Panc1 (cell line): ENCODE data around the gene ANKRD13D. TPM values are rescaled to one million over a fixed set of nuclear protein-coding genes. Genes with fewer than 3 reads are reported as not detected.

ENCODE experiments used
- ATAC-seq: fragments of 200-7000 bp; cut with Tn5 transposase; 2 replicates; pipeline ENCODE4 v1.9.1; 2020; ENCODE audit warnings: mild to moderate bottlenecking, moderate library complexity
- BruUV-seq: library from RNA; stranded (reverse); fragments of 400-500 nt; replicated peaks from 2 replicates; lab custom pipeline; 2021; lab: Mats Ljungman, UMichigan
- CTCF ChIA-PET: fragments of 300-600 bp; sonication (Branson Sonifier 250); formaldehyde crosslinking; loops from one replicate; lab custom pipeline; 2022; ENCODE audit warnings: antibody characterized with exemption; lab: Charles Lee
- POLR2A ChIA-PET: fragments of 300-600 bp; sonication (Branson Sonifier 250); formaldehyde crosslinking; loops from one replicate; lab custom pipeline; 2022; ENCODE audit warnings: antibody characterized with exemption; lab: Charles Lee
- DNase-seq: peaks from one replicate; pipeline ENCODE4 v3.0.0-alpha.2; 2010; ENCODE audit warnings: low read depth, low spot score
- H3K27ac ChIP-seq: 2 replicates; pipeline ENCODE4 v1.5.1; 2011; ENCODE audit warnings: mild to moderate bottlenecking, low read length, inconsistent platforms
- H3K27me3 ChIP-seq: fragments of 200-500 bp; sonication (Bioruptor generic); 2 replicates; pipeline ENCODE4 v1.6.0; 2014; ENCODE audit warnings: low read length, inconsistent platforms; ENCODE audit not compliant: control insufficient read depth, insufficient read depth
- H3K36me3 ChIP-seq: fragments of 200-500 bp; sonication (Bioruptor generic); 2 replicates; pipeline ENCODE4 v1.5.1; 2014; ENCODE audit warnings: inconsistent platforms, mild to moderate bottlenecking, low read length, moderate library complexity; ENCODE audit not compliant: control insufficient read depth, insufficient read depth
- H3K4me1 ChIP-seq: 2 replicates; pipeline ENCODE4 v1.5.1; 2011; ENCODE audit warnings: inconsistent platforms, mild to moderate bottlenecking, low read length, moderate library complexity; ENCODE audit not compliant: control insufficient read depth, insufficient read depth
- H3K4me3 ChIP-seq, 2 experiments: 2 replicates each; pipeline ENCODE4 v1.5.1; 2011 to 2012; ENCODE audit warnings: low read depth in 2 of 2, low read length in 2 of 2, mild to moderate bottlenecking in 2 of 2, inconsistent platforms in 1 of 2, moderate library complexity in 1 of 2
- H3K9me3 ChIP-seq: fragments of 200-500 bp; sonication (Bioruptor generic); 2 replicates; pipeline ENCODE4 v1.5.1; 2014; ENCODE audit warnings: low read depth, mild to moderate bottlenecking, inconsistent platforms, low read length, moderate library complexity; ENCODE audit not compliant: control insufficient read depth, insufficient read depth
- POLR2AphosphoS5 ChIP-seq: IDR thresholded peaks from 2 replicates; pipeline ENCODE4 v1.6.1; 2012; ENCODE audit warnings: mild to moderate bottlenecking, low read depth, low read length, moderate library complexity
- SIN3A ChIP-seq: IDR thresholded peaks from 2 replicates; pipeline ENCODE4 v1.6.1; 2012; ENCODE audit warnings: low read depth, mild to moderate bottlenecking, low read length, moderate library complexity, borderline replicate concordance; ENCODE audit not compliant: insufficient read depth
- TCF7L2 ChIP-seq: IDR thresholded peaks from 2 replicates; pipeline ENCODE4 v1.6.1; 2011; ENCODE audit warnings: mild to moderate bottlenecking, low read depth, low read length, inconsistent platforms
- in situ Hi-C: cut with HindIII; loops from 2 replicates; pipeline ENCODE4 v1.10.0; 2016; ENCODE audit warnings: low sequenced_read_pairs, low pct_unique_long_range_greater_than_20kb
- intact Hi-C: fragments of 100-400 bp; cut with micrococcal nuclease; formaldehyde crosslinking; loops from one replicate; pipeline ENCODE4 v1.10.0; 2022; ENCODE audit not compliant: unreplicated experiment
- total RNA-seq: library from RNA; stranded (reverse); gene quantifications from one replicate; pipeline ENCODE4 v1.2.1, GENCODE V29; 2021; ENCODE audit not compliant: unreplicated experiment
- TF ChIP-seq, protein P1 (sequence below): fragments of 450-650 bp; IDR thresholded peaks from 2 replicates; pipeline ENCODE4 v1.5.1; 2017; ENCODE audit warnings: mild to moderate bottlenecking
- TF ChIP-seq, protein P2 (sequence below), 2 experiments: IDR thresholded peaks; 2 replicates each; pipeline ENCODE4 v1.6.1; 2011 to 2012; ENCODE audit warnings: low read depth in 2 of 2, control low read depth in 1 of 2, low read length in 1 of 2, mild to moderate bottlenecking in 1 of 2, moderate library complexity in 1 of 2; ENCODE audit not compliant: insufficient read depth in 1 of 2

Gene ANKRD13D
- total RNA-seq, 1 experiment from 2014 or later, result 76.5 TPM

DNA sequence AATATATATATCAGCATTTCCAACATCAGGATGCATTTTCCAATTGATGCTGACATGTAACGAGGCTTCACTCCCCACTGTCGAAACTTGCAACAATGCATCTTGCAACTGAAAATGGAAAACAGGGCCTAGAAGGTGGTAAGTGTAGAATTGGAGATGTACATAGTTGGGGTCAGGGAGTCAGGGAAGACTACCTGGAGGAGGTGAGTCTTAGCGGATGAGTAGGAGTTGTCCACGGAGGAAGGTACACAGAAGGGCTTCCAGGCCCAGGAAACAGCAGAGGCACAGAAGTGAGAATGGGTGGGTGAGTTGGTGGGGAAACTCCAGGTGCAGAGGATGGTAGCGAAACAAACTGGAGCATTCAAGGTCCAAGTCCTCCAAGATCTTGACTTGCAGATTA, 24.8 kb upstream of the ANKRD13D start:
- Histone ChIP-seq H3K9me3 (no peaks in the 10 kb centered on the region), H3K36me3 (no peaks in the 10 kb centered on the region; the same call in 1 of the 2 replicates), H3K4me1 (peaks cover 33% of the 10 kb centered on the region), H3K4me3 (no peak overlapping the region), H3K27me3 (no peaks in the 10 kb centered on the region), H3K27ac (no peak overlapping the region)
- DNase-seq, result no peak
- intact Hi-C loops, result loop anchor here (2.0 to 10.0 kb wide), 2 partner anchors 53 to 121 kb away; no protein-coding TSS in a partner anchor
- BruUV-seq, result no TSS peak
- TF ChIP-seq SIN3A (no peak), TCF7L2 (no peak), POLR2AphosphoS5 (no peak)
- TF ChIP-seq, protein P1, sequence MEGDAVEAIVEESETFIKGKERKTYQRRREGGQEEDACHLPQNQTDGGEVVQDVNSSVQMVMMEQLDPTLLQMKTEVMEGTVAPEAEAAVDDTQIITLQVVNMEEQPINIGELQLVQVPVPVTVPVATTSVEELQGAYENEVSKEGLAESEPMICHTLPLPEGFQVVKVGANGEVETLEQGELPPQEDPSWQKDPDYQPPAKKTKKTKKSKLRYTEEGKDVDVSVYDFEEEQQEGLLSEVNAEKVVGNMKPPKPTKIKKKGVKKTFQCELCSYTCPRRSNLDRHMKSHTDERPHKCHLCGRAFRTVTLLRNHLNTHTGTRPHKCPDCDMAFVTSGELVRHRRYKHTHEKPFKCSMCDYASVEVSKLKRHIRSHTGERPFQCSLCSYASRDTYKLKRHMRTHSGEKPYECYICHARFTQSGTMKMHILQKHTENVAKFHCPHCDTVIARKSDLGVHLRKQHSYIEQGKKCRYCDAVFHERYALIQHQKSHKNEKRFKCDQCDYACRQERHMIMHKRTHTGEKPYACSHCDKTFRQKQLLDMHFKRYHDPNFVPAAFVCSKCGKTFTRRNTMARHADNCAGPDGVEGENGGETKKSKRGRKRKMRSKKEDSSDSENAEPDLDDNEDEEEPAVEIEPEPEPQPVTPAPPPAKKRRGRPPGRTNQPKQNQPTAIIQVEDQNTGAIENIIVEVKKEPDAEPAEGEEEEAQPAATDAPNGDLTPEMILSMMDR, result no peak
- TF ChIP-seq, protein P2, sequence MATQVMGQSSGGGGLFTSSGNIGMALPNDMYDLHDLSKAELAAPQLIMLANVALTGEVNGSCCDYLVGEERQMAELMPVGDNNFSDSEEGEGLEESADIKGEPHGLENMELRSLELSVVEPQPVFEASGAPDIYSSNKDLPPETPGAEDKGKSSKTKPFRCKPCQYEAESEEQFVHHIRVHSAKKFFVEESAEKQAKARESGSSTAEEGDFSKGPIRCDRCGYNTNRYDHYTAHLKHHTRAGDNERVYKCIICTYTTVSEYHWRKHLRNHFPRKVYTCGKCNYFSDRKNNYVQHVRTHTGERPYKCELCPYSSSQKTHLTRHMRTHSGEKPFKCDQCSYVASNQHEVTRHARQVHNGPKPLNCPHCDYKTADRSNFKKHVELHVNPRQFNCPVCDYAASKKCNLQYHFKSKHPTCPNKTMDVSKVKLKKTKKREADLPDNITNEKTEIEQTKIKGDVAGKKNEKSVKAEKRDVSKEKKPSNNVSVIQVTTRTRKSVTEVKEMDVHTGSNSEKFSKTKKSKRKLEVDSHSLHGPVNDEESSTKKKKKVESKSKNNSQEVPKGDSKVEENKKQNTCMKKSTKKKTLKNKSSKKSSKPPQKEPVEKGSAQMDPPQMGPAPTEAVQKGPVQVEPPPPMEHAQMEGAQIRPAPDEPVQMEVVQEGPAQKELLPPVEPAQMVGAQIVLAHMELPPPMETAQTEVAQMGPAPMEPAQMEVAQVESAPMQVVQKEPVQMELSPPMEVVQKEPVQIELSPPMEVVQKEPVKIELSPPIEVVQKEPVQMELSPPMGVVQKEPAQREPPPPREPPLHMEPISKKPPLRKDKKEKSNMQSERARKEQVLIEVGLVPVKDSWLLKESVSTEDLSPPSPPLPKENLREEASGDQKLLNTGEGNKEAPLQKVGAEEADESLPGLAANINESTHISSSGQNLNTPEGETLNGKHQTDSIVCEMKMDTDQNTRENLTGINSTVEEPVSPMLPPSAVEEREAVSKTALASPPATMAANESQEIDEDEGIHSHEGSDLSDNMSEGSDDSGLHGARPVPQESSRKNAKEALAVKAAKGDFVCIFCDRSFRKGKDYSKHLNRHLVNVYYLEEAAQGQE (IDR thresholded peaks at IDR 0.05; ENCODE audit: insufficient read depth in 1 of 2, low read depth in 2 of 2, low read length in 1 of 2), result no peak
- CTCF ChIA-PET, result interaction anchor here (3.6 kb wide), 1 partner anchor 53 kb away, joined by 21 read pairs; no protein-coding TSS in a partner anchor
- in situ Hi-C loops, result no loop called here
- ATAC-seq, result no peak
- POLR2A ChIA-PET, result no interaction called here

DNA sequence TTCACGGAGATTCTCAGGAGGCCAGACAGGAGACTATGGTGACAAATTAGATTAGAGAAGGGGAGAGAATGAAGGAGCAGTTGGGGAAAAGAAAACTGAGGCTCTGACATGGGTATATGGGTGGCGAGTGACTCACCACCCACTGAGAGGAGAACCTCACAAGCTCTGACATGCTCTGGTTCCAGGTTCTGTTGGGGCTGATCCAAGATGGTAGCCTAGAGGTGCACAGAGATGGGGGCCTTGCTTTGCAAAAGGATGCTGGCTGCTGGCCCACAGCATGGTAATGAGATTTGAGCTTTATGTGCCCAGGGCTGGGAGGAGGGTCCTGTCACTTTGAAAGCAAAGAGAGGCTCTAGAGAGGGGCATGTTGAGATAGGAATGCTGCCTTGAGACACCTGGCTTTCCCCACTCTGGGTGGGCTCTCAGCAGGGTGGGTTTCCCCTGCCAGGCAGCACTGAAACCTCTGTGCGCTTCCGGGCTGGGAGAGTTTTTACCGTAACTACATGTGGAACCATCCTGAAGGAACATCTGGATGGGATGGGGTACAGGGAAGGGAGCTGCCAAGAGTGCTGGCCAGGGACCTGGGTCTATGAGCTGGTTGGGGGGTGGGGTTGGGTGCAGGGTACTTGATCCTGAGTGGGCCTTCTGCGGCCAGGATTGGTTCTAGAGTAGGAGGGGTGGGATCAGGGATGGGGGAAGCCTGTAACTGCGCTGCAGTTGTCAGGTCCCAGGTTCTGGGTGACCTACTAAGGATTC, 24.0 kb upstream of the ANKRD13D start:
- no peaks in the 10 kb centered on the region; the same call in 1 of the 2 replicates for H3K36me3 ChIP-seq
- DNase-seq, result no peak
- no peak for ATAC-seq
- intact Hi-C loops (loop anchor here (2.0 to 10.0 kb wide), 2 partner anchors 52 to 120 kb away; no protein-coding TSS in a partner anchor), in situ Hi-C loops (no loop called here)
- no peaks in the 10 kb centered on the region for H3K27me3 ChIP-seq
- POLR2A ChIA-PET, result interaction anchor here (0.6 kb wide), 1 partner anchor 59 kb away, joined by 3 read pairs; no protein-coding TSS in a partner anchor
- BruUV-seq, result no TSS peak
- no peak for TF ChIP-seq POLR2AphosphoS5
- TF ChIP-seq TCF7L2, result no peak
- TF ChIP-seq, protein P2 (IDR thresholded peaks at IDR 0.05; ENCODE audit: insufficient read depth in 1 of 2, low read depth in 2 of 2, low read length in 1 of 2), result no peak
- no peak for TF ChIP-seq SIN3A
- TF ChIP-seq, protein P1, result no peak
- no peak overlapping the region for H3K4me3 ChIP-seq
- H3K4me1 ChIP-seq, result peaks cover 41% of the 10 kb centered on the region
- CTCF ChIA-PET, result interaction anchor here (0.7 kb wide), 1 partner anchor 14 kb away, joined by 3 read pairs; no protein-coding TSS in a partner anchor
- H3K27ac ChIP-seq, result no peak overlapping the region
- H3K9me3 ChIP-seq, result no peaks in the 10 kb centered on the region
